SK-N-SH treated with all-trans-retinoic acid at 6 μM for 48 hours (cell line): Measurements from ENCODE around the gene ANAPC2.

ENCODE experiments used
- ATAC-seq: fragments of 200-7000 bp; cut with Tn5 transposase; 3 replicates; pipeline ENCODE4 v1.9.1; 2020; ENCODE audit warnings: mild to moderate bottlenecking, moderate library complexity
- ARNTL ChIP-seq: fragments of 450-650 bp; formaldehyde crosslinking; IDR thresholded peaks from 2 replicates; pipeline ENCODE4 v1.5.0; 2020; ENCODE audit warnings: low read depth, mild to moderate bottlenecking, moderate library complexity, borderline replicate concordance
- BACH2 ChIP-seq: fragments of 250-450 bp; sonication (Bioruptor Pico); IDR thresholded peaks from 2 replicates; pipeline ENCODE4 v1.9.0; 2021; ENCODE audit warnings: mild to moderate bottlenecking, borderline replicate concordance
- CSDC2 ChIP-seq: fragments of 250-450 bp; sonication (Bioruptor Pico); IDR thresholded peaks from 2 replicates; pipeline ENCODE4 v1.5.0; 2020; ENCODE audit warnings: mild to moderate bottlenecking, moderate library complexity
- CSRNP3 ChIP-seq: fragments of 250-450 bp; sonication (Bioruptor Pico); IDR thresholded peaks from 2 replicates; pipeline ENCODE4 v1.5.1; 2021; ENCODE audit warnings: mild to moderate bottlenecking, moderate library complexity
- ESRRG ChIP-seq: fragments of 250-450 bp; sonication (Bioruptor Pico); IDR thresholded peaks from 2 replicates; pipeline ENCODE4 v1.6.1; 2021; ENCODE audit warnings: mild to moderate bottlenecking
- GLIS3 ChIP-seq: fragments of 250-450 bp; sonication (Bioruptor Pico); IDR thresholded peaks from 2 replicates; pipeline ENCODE4 v1.5.0; 2020; ENCODE audit warnings: mild to moderate bottlenecking, moderate library complexity
- ISL1 ChIP-seq: fragments of 250-450 bp; sonication (Bioruptor Pico); IDR thresholded peaks from 2 replicates; pipeline ENCODE4 v2.1.2; 2022; ENCODE audit warnings: mild to moderate bottlenecking, moderate library complexity
- OSR1 ChIP-seq: fragments of 250-450 bp; sonication (Bioruptor Pico); IDR thresholded peaks from 2 replicates; pipeline ENCODE4 v1.8.0; 2022; ENCODE audit warnings: moderate library complexity, mild to moderate bottlenecking, inconsistent platforms
- POU6F1 ChIP-seq: fragments of 250-450 bp; sonication (Bioruptor Pico); IDR thresholded peaks from 2 replicates; pipeline ENCODE4 v1.8.0; 2021; ENCODE audit warnings: low read depth, mild to moderate bottlenecking, moderate library complexity, borderline replicate concordance
- PPARA ChIP-seq: fragments of 250-450 bp; sonication (Bioruptor Pico); IDR thresholded peaks from 2 replicates; pipeline ENCODE4 v1.5.0; 2020; ENCODE audit warnings: mild to moderate bottlenecking, borderline replicate concordance
- RARB ChIP-seq: fragments of 250-450 bp; sonication (Bioruptor Pico); IDR thresholded peaks from 2 replicates; pipeline ENCODE4 v1.8.0; 2021; ENCODE audit warnings: mild to moderate bottlenecking, moderate library complexity
- SNAI2 ChIP-seq: fragments of 250-450 bp; sonication (Bioruptor Pico); IDR thresholded peaks from 2 replicates; pipeline ENCODE4 v1.5.0; 2020; ENCODE audit warnings: mild to moderate bottlenecking, moderate library complexity
- TCF4 ChIP-seq: fragments of 250-450 bp; sonication (Bioruptor Pico); IDR thresholded peaks from 2 replicates; pipeline ENCODE4 v1.8.0; 2021; ENCODE audit warnings: mild to moderate bottlenecking, moderate library complexity, borderline replicate concordance
- TOX ChIP-seq: fragments of 250-450 bp; sonication (Bioruptor Pico); IDR thresholded peaks from 2 replicates; pipeline ENCODE4 v1.8.0; 2021; ENCODE audit warnings: mild to moderate bottlenecking, moderate library complexity, borderline replicate concordance
- ZC3H10 ChIP-seq: fragments of 250-450 bp; sonication (Bioruptor Pico); IDR thresholded peaks from 2 replicates; pipeline ENCODE4 v1.5.1; 2021; ENCODE audit warnings: mild to moderate bottlenecking, moderate library complexity
- ZFP3 ChIP-seq: fragments of 250-450 bp; sonication (Bioruptor Pico); IDR thresholded peaks from 2 replicates; pipeline ENCODE4 v1.5.0; 2020; ENCODE audit warnings: mild to moderate bottlenecking, moderate library complexity
- ZFP30 ChIP-seq: fragments of 450-650 bp; formaldehyde crosslinking; IDR thresholded peaks from 2 replicates; pipeline ENCODE4 v1.5.0; 2022; ENCODE audit warnings: mild to moderate bottlenecking, moderate library complexity
- ZNF565 ChIP-seq: fragments of 450-650 bp; formaldehyde crosslinking; conservative IDR thresholded peaks from 2 replicates; pipeline ENCODE4 v1.5.0; 2020; ENCODE audit warnings: low read depth, mild to moderate bottlenecking, moderate library complexity
- ZNF70 ChIP-seq: fragments of 450-650 bp; formaldehyde crosslinking; IDR thresholded peaks from 2 replicates; pipeline ENCODE4 v1.5.0; 2020; ENCODE audit warnings: mild to moderate bottlenecking, moderate library complexity
- ZNF8 ChIP-seq: fragments of 450-650 bp; formaldehyde crosslinking; IDR thresholded peaks from 2 replicates; pipeline ENCODE4 v1.5.0; 2020; ENCODE audit warnings: mild to moderate bottlenecking, moderate library complexity
- TF ChIP-seq, protein P1 (sequence below): fragments of 250-450 bp; sonication (Bioruptor Pico); IDR thresholded peaks from 2 replicates; pipeline ENCODE4 v1.5.1; 2020; ENCODE audit warnings: low read depth, mild to moderate bottlenecking, moderate library complexity
- TF ChIP-seq, protein P2 (sequence below): fragments of 250-450 bp; sonication (Bioruptor Pico); IDR thresholded peaks from 2 replicates; pipeline ENCODE4 v1.5.0; 2020; ENCODE audit warnings: mild to moderate bottlenecking, moderate library complexity
- TF ChIP-seq, protein P3 (sequence below): fragments of 250-450 bp; sonication (Bioruptor Pico); IDR thresholded peaks from 2 replicates; pipeline ENCODE4 v1.8.0; 2020; ENCODE audit warnings: mild to moderate bottlenecking, moderate library complexity, borderline replicate concordance

Gene ANAPC2

DNA sequence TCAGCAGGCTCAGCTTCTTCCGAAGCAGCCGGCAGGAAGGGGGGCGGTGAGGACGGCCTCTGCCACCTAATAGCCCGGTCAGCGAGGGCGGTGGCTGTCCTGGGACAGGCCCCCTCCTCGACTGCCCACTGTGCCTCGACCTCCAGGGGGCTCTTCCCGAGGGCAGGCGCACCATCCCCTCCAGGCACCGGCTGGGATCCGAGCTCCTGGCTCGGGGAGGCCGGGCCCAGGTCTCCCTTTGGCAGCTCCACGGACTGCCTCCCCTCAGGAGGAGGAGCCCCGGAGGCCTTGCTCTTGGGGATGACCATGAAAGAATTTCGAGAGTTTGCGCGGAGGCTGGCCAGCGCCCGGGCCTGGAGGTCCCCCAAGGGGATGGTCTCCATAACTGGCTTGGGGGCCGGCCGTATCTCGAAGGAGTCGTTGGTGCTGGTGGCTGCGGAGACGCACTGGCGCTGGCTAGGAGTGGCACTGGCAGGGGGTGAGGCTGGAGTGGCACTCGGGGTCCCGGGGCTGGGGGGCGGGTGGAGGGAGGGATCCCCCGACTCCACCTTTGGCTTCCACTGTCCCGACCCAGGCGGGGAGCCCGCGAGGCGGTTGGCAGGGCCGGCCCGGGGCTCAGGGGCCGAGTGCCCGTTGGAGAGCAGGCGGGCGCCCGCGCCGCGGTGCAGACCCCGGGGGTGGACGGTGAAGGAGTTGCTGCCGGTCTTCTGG, 11.2 kb upstream of the ANAPC2 start:
- ATAC-seq = no peak
- no peak for TF ChIP-seq ZFP3 (CRISPR knock-in tag)
- TF ChIP-seq POU6F1 = no peak
- no peak for TF ChIP-seq BACH2 (CRISPR knock-in tag)
- no peak for TF ChIP-seq ESRRG
- no peak for TF ChIP-seq GLIS3 (CRISPR knock-in tag)
- TF ChIP-seq CSDC2 (CRISPR knock-in tag) = no peak
- no peak for TF ChIP-seq ZFP30
- no peak for TF ChIP-seq ZNF70 (CRISPR knock-in tag)
- no peak for TF ChIP-seq SNAI2
- TF ChIP-seq RARB (CRISPR knock-in tag) = no peak
- no peak for TF ChIP-seq PPARA
- TF ChIP-seq ZC3H10 (CRISPR knock-in tag) = no peak
- TF ChIP-seq ZNF565 = no peak
- TF ChIP-seq, protein P1, sequence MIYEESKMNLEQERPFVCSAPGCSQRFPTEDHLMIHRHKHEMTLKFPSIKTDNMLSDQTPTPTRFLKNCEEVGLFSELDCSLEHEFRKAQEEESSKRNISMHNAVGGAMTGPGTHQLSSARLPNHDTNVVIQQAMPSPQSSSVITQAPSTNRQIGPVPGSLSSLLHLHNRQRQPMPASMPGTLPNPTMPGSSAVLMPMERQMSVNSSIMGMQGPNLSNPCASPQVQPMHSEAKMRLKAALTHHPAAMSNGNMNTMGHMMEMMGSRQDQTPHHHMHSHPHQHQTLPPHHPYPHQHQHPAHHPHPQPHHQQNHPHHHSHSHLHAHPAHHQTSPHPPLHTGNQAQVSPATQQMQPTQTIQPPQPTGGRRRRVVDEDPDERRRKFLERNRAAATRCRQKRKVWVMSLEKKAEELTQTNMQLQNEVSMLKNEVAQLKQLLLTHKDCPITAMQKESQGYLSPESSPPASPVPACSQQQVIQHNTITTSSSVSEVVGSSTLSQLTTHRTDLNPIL = no peak
- TF ChIP-seq CSRNP3 (CRISPR knock-in tag) = no peak
- TF ChIP-seq ISL1 (CRISPR knock-in tag) = no peak
- no peak for TF ChIP-seq TOX (CRISPR knock-in tag)
- TF ChIP-seq, protein P2, sequence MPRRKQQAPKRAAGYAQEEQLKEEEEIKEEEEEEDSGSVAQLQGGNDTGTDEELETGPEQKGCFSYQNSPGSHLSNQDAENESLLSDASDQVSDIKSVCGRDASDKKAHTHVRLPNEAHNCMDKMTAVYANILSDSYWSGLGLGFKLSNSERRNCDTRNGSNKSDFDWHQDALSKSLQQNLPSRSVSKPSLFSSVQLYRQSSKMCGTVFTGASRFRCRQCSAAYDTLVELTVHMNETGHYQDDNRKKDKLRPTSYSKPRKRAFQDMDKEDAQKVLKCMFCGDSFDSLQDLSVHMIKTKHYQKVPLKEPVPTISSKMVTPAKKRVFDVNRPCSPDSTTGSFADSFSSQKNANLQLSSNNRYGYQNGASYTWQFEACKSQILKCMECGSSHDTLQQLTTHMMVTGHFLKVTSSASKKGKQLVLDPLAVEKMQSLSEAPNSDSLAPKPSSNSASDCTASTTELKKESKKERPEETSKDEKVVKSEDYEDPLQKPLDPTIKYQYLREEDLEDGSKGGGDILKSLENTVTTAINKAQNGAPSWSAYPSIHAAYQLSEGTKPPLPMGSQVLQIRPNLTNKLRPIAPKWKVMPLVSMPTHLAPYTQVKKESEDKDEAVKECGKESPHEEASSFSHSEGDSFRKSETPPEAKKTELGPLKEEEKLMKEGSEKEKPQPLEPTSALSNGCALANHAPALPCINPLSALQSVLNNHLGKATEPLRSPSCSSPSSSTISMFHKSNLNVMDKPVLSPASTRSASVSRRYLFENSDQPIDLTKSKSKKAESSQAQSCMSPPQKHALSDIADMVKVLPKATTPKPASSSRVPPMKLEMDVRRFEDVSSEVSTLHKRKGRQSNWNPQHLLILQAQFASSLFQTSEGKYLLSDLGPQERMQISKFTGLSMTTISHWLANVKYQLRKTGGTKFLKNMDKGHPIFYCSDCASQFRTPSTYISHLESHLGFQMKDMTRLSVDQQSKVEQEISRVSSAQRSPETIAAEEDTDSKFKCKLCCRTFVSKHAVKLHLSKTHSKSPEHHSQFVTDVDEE (CRISPR knock-in tag) = no peak
- TF ChIP-seq OSR1 = no peak
- no peak for TF ChIP-seq ARNTL (CRISPR knock-in tag)

- TF ChIP-seq BACH2 (CRISPR knock-in tag) = no peak
- no peak for TF ChIP-seq RARB (CRISPR knock-in tag)
- no peak for TF ChIP-seq CSDC2 (CRISPR knock-in tag)
- no peak for TF ChIP-seq ARNTL (CRISPR knock-in tag)
- no peak for TF ChIP-seq ZNF565
- TF ChIP-seq ZFP3 (CRISPR knock-in tag) = no peak
- no peak for TF ChIP-seq ISL1 (CRISPR knock-in tag)
- no peak for TF ChIP-seq ZC3H10 (CRISPR knock-in tag)
- no peak for TF ChIP-seq OSR1
- TF ChIP-seq, protein P2 (CRISPR knock-in tag) = no peak
- no peak for TF ChIP-seq SNAI2
- TF ChIP-seq GLIS3 (CRISPR knock-in tag) = no peak
- TF ChIP-seq, protein P3, sequence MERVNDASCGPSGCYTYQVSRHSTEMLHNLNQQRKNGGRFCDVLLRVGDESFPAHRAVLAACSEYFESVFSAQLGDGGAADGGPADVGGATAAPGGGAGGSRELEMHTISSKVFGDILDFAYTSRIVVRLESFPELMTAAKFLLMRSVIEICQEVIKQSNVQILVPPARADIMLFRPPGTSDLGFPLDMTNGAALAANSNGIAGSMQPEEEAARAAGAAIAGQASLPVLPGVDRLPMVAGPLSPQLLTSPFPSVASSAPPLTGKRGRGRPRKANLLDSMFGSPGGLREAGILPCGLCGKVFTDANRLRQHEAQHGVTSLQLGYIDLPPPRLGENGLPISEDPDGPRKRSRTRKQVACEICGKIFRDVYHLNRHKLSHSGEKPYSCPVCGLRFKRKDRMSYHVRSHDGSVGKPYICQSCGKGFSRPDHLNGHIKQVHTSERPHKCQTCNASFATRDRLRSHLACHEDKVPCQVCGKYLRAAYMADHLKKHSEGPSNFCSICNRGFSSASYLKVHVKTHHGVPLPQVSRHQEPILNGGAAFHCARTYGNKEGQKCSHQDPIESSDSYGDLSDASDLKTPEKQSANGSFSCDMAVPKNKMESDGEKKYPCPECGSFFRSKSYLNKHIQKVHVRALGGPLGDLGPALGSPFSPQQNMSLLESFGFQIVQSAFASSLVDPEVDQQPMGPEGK (CRISPR knock-in tag) = no peak
- TF ChIP-seq POU6F1 = no peak
- TF ChIP-seq ZNF70 (CRISPR knock-in tag) = no peak
- TF ChIP-seq, protein P1 = no peak
- no peak for TF ChIP-seq ZNF8 (CRISPR knock-in tag)
- TF ChIP-seq TCF4 (CRISPR knock-in tag) = no peak
- no peak for TF ChIP-seq ZFP30
- TF ChIP-seq, all 23 proteins: peak for 0
- ATAC-seq = no peak
These were observed 10.5 kb upstream of the ANAPC2 start for GRCh38 chr9:137198902-137199283.
